GM12873 (cell line): Measurements from ENCODE around the gene PTK7.
A peak's percentile ranks its signal among the peaks of the same experiment; 100 is the strongest.

Experiments
- CTCF ChIP-seq: IDR thresholded peaks from 2 replicates; pipeline ENCODE4 v1.5.1; 2012; ENCODE audit warnings: low read depth, mild to moderate bottlenecking, moderate library complexity, low read length, control low read depth; ENCODE audit not compliant: insufficient read depth; ENCODE audit errors: missing control alignments

The PTK7 gene

GRCh38 chr6:43171707-43172103, 95.6 kb downstream of the PTK7 start:
- no peak for TF ChIP-seq CTCF

- no peak for TF ChIP-seq CTCF
Observed at GRCh38 chr6:43172104-43173007, 96.2 kb downstream of the PTK7 start.

- TF ChIP-seq CTCF = no peak
Observed at GRCh38 chr6:43173591-43174262, 97.6 kb downstream of the PTK7 start.

GRCh38 chr6:43174263-43175112, 98.4 kb downstream of the PTK7 start:
- peak; percentile 26 for TF ChIP-seq CTCF

GRCh38 chr6:43175676-43176422, 99.7 kb downstream of the PTK7 start:
- no peak for TF ChIP-seq CTCF

- TF ChIP-seq CTCF = no peak
Observed at GRCh38 chr6:43176423-43176786, 100.3 kb downstream of the PTK7 start.
